Activated CD4-positive, alpha-beta T cell treated with anti-CD3 and anti-CD28 coated beads for 4 hours (primary cell): ENCODE data around the gene C19orf38.

Experiments
- DNase-seq, 2 donors: peaks; one replicate each; pipeline ENCODE4 v3.0.0-alpha.2; 2020

Gene C19orf38

GRCh38 chr19:10913716-10914340 is 65.6 kb downstream of the C19orf38 start:
- no peak for DNase-seq

GRCh38 chr19:10915130-10916091 is 67.2 kb downstream of the C19orf38 start:
- no peak for DNase-seq

GRCh38 chr19:10916602-10917001 is 68.4 kb downstream of the C19orf38 start:
- no peak for DNase-seq

GRCh38 chr19:10918359-10918758 is 70.1 kb downstream of the C19orf38 start:
- no peak for DNase-seq
